Liver (tissue), 9 donors: Measurements from ENCODE around the gene CDK2AP2. TPM values are rescaled to one million over a fixed set of nuclear protein-coding genes. Genes with fewer than 3 reads are reported as not detected.

Experiments
- DNase-seq: peaks from one replicate; pipeline ENCODE4 v3.0.0-alpha.2; 2017; ENCODE audit warnings: low spot score
- H3K27ac ChIP-seq, 2 donors: one replicate each; pipeline ENCODE4 v1.7.0; 2013; ENCODE audit warnings: inconsistent platforms in 2 of 2, low read length in 2 of 2, control low read depth in 1 of 2, low read depth in 1 of 2, mild to moderate bottlenecking in 1 of 2
- H3K27me3 ChIP-seq, 4 donors: one replicate each; pipeline versions ENCODE4 v1.6.1 to v1.7.0; 2013; ENCODE audit warnings: low read length in 3 of 4, inconsistent platforms in 1 of 4, mild to moderate bottlenecking in 1 of 4, moderate library complexity in 1 of 4; ENCODE audit not compliant: control insufficient read depth in 4 of 4, insufficient read depth in 4 of 4
- H3K36me3 ChIP-seq, 4 donors: one replicate each; pipeline versions ENCODE4 v1.6.1 to v1.7.0; 2013; ENCODE audit warnings: low read length in 3 of 4, mild to moderate bottlenecking in 3 of 4, low read depth in 1 of 4, moderate library complexity in 1 of 4; ENCODE audit not compliant: control insufficient read depth in 4 of 4, insufficient read depth in 3 of 4
- H3K4me1 ChIP-seq, 4 donors: one replicate each; pipeline versions ENCODE4 v1.6.1 to v1.7.0; 2013; ENCODE audit warnings: low read length in 3 of 4, mild to moderate bottlenecking in 3 of 4, moderate library complexity in 1 of 4; ENCODE audit not compliant: control insufficient read depth in 4 of 4, insufficient read depth in 4 of 4
- H3K4me3 ChIP-seq, 3 donors: one replicate each; pipeline versions ENCODE4 v1.6.1 to v1.7.0; 2013; ENCODE audit warnings: low read length in 3 of 3, control low read depth in 1 of 3, low read depth in 1 of 3, mild to moderate bottlenecking in 1 of 3
- H3K9ac ChIP-seq, 2 donors: one replicate each; pipeline ENCODE4 v1.7.0; 2013; ENCODE audit warnings: low read length in 2 of 2, mild to moderate bottlenecking in 2 of 2, moderate library complexity in 2 of 2, control low read depth in 1 of 2, low read depth in 1 of 2
- H3K9me3 ChIP-seq, 4 donors: one replicate each; pipeline versions ENCODE4 v1.6.1 to v1.7.0; 2013; ENCODE audit warnings: low read length in 3 of 4; ENCODE audit not compliant: control insufficient read depth in 4 of 4
- EGR1 ChIP-seq, 2 donors: IDR thresholded peaks; 2 replicates each; pipeline ENCODE4 v1.6.1; 2016 to 2018; ENCODE audit warnings: antibody characterized with exemption in 2 of 2, low read depth in 2 of 2
- FOXA1 ChIP-seq: IDR thresholded peaks from 2 replicates; pipeline ENCODE4 v1.6.1; 2016; ENCODE audit warnings: antibody characterized with exemption
- FOXA2 ChIP-seq: IDR thresholded peaks from 2 replicates; pipeline ENCODE4 v1.6.1; 2016; ENCODE audit warnings: antibody characterized with exemption
- GABPA ChIP-seq, 2 donors: IDR thresholded peaks in 1 of 2; conservative IDR thresholded peaks in 1 of 2; 2 replicates each; pipeline ENCODE4 v1.6.1; 2016; ENCODE audit warnings: antibody characterized with exemption in 2 of 2, mild to moderate bottlenecking in 1 of 2, moderate library complexity in 1 of 2
- HNF4A ChIP-seq, 2 donors: conservative IDR thresholded peaks; 2 replicates each; pipeline ENCODE4 v1.6.1; 2016; ENCODE audit warnings: antibody characterized with exemption in 2 of 2, mild to moderate bottlenecking in 2 of 2
- HNF4G ChIP-seq: IDR thresholded peaks from 2 replicates; pipeline ENCODE4 v1.6.1; 2016; ENCODE audit warnings: antibody characterized with exemption
- JUND ChIP-seq, 2 donors: IDR thresholded peaks; 2 replicates each; pipeline ENCODE4 v1.6.1; 2016; ENCODE audit warnings: antibody characterized with exemption in 2 of 2
- NR2F2 ChIP-seq: IDR thresholded peaks from 2 replicates; pipeline ENCODE4 v1.6.1; 2016; ENCODE audit warnings: antibody characterized with exemption
- RAD21 ChIP-seq, 2 donors: IDR thresholded peaks; 2 replicates each; pipeline ENCODE4 v1.6.1; 2016; ENCODE audit warnings: antibody characterized with exemption in 2 of 2, mild to moderate bottlenecking in 2 of 2
- RXRA ChIP-seq, 2 donors: IDR thresholded peaks; 2 replicates each; pipeline ENCODE4 v1.6.1; 2017 to 2018; ENCODE audit warnings: antibody characterized with exemption in 2 of 2, mild to moderate bottlenecking in 1 of 2
- TAF1 ChIP-seq: conservative IDR thresholded peaks from 2 replicates; pipeline ENCODE4 v1.6.1; 2016; ENCODE audit warnings: antibody characterized with exemption, mild to moderate bottlenecking
- YY1 ChIP-seq: IDR thresholded peaks from 2 replicates; pipeline ENCODE4 v1.6.1; 2016; ENCODE audit warnings: antibody characterized with exemption, mild to moderate bottlenecking
- WGBS: extraction: QIAGEN DNeasy Blood & Tissue Kit; methylation state at CpG from one replicate; pipeline ENCODE4 v1.1.7; 2013; 5-methylcytosine and 5-hydroxymethylcytosine counted together
- polyA plus RNA-seq, 2 donors: library from polyadenylated mRNA; stranded (reverse) in 1 of 2; unstranded in 1 of 2; fragments of 200-250 nt in 1 of 2; fragments of >200 nt in 1 of 2; fragmentation: Nextera tagmentation in 1 of 2; extraction: Ambion mirVana in 1 of 2; gene quantifications; one replicate each; pipeline versions ENCODE4 v1.2.1 to v1.2.3, GENCODE V29; 2013 to 2015
- total RNA-seq, 2 donors: library from RNA; depleted of rRNA; stranded (reverse); fragments of >200 nt; gene quantifications; one replicate each; pipeline ENCODE4 v1.2.3, GENCODE V29; 2014
- TF ChIP-seq, protein P1 (sequence below): fragments of 150-350 bp; IDR thresholded peaks from 2 replicates; pipeline ENCODE4 v1.5.1; 2017; ENCODE audit warnings: improper control_type of control experiment, low read depth, low read length; ENCODE audit not compliant: missing input control
- TF ChIP-seq, protein P2 (sequence below): IDR thresholded peaks from 2 replicates; pipeline ENCODE4 v1.6.1; 2016; ENCODE audit warnings: antibody characterized with exemption, mild to moderate bottlenecking
- TF ChIP-seq, protein P3 (sequence below): IDR thresholded peaks from 2 replicates; pipeline ENCODE4 v1.6.1; 2016; ENCODE audit warnings: antibody characterized with exemption
- TF ChIP-seq, protein P4 (sequence below): IDR thresholded peaks from 2 replicates; pipeline ENCODE4 v1.6.1; 2016; ENCODE audit warnings: antibody characterized with exemption
- TF ChIP-seq, protein P5 (sequence below): IDR thresholded peaks from 2 replicates; pipeline ENCODE4 v1.6.1; 2016; ENCODE audit warnings: antibody characterized with exemption
- donor health status: healthy.
- donor health status: healthy.
- donor health status: healthy.
- donor health status: healthy.
- donor health status: healthy.

Gene CDK2AP2
- total and polyA plus RNA-seq, 4 donors = 14.1 to 126 (median 56.6) TPM

DNA sequence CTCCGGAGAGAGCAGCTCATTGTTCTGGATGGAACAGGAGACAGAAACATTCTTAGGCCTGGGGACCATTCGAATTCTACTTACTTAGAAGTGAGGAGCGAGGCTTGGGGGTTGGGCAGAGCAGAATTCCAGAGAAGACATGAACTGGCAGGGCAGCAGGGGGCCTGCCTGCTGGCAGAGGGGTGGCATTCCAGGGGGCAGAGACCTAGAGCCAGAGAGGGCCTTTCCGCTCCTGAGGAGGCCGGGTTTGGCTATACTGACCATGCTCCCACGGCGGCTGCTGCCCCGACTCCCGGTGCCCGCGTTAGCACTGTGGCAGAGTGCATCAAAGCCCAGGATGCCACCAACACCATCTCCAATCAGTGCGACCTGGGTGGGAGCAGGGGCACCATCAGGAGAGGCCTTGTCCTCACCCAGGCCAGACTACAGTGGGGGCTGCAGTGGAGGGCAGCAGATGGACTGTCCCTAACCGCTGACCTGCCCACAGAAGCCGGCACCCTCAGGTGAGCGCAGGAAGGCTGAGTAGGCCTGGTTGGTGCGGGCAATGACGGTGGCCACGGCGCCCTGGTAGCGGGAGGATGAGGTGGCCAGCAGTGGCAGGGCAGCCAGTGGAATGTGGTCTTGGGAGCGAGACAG is 10.2 kb downstream of the CDK2AP2 start:
- no peaks in the 10 kb centered on the region for H3K9me3 ChIP-seq
- WGBS = 96% methylated on average over 21 of the region's 21 CpGs
- H3K27ac ChIP-seq = no peak overlapping the region
- DNase-seq = no peak
- no peak overlapping the region for H3K9ac ChIP-seq
- TF ChIP-seq TAF1 = no peak
- TF ChIP-seq, protein P1, sequence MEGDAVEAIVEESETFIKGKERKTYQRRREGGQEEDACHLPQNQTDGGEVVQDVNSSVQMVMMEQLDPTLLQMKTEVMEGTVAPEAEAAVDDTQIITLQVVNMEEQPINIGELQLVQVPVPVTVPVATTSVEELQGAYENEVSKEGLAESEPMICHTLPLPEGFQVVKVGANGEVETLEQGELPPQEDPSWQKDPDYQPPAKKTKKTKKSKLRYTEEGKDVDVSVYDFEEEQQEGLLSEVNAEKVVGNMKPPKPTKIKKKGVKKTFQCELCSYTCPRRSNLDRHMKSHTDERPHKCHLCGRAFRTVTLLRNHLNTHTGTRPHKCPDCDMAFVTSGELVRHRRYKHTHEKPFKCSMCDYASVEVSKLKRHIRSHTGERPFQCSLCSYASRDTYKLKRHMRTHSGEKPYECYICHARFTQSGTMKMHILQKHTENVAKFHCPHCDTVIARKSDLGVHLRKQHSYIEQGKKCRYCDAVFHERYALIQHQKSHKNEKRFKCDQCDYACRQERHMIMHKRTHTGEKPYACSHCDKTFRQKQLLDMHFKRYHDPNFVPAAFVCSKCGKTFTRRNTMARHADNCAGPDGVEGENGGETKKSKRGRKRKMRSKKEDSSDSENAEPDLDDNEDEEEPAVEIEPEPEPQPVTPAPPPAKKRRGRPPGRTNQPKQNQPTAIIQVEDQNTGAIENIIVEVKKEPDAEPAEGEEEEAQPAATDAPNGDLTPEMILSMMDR = no peak
- TF ChIP-seq, protein P2, sequence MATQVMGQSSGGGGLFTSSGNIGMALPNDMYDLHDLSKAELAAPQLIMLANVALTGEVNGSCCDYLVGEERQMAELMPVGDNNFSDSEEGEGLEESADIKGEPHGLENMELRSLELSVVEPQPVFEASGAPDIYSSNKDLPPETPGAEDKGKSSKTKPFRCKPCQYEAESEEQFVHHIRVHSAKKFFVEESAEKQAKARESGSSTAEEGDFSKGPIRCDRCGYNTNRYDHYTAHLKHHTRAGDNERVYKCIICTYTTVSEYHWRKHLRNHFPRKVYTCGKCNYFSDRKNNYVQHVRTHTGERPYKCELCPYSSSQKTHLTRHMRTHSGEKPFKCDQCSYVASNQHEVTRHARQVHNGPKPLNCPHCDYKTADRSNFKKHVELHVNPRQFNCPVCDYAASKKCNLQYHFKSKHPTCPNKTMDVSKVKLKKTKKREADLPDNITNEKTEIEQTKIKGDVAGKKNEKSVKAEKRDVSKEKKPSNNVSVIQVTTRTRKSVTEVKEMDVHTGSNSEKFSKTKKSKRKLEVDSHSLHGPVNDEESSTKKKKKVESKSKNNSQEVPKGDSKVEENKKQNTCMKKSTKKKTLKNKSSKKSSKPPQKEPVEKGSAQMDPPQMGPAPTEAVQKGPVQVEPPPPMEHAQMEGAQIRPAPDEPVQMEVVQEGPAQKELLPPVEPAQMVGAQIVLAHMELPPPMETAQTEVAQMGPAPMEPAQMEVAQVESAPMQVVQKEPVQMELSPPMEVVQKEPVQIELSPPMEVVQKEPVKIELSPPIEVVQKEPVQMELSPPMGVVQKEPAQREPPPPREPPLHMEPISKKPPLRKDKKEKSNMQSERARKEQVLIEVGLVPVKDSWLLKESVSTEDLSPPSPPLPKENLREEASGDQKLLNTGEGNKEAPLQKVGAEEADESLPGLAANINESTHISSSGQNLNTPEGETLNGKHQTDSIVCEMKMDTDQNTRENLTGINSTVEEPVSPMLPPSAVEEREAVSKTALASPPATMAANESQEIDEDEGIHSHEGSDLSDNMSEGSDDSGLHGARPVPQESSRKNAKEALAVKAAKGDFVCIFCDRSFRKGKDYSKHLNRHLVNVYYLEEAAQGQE = no peak
- no peak for TF ChIP-seq RAD21 (IDR thresholded peaks at IDR 0.05)
- no peak for TF ChIP-seq YY1
- TF ChIP-seq JUND (IDR thresholded peaks at IDR 0.05) = no peak
- TF ChIP-seq EGR1 (IDR thresholded peaks at IDR 0.05; ENCODE audit: low read depth in 2 of 2) = no peak
- TF ChIP-seq, protein P3, sequence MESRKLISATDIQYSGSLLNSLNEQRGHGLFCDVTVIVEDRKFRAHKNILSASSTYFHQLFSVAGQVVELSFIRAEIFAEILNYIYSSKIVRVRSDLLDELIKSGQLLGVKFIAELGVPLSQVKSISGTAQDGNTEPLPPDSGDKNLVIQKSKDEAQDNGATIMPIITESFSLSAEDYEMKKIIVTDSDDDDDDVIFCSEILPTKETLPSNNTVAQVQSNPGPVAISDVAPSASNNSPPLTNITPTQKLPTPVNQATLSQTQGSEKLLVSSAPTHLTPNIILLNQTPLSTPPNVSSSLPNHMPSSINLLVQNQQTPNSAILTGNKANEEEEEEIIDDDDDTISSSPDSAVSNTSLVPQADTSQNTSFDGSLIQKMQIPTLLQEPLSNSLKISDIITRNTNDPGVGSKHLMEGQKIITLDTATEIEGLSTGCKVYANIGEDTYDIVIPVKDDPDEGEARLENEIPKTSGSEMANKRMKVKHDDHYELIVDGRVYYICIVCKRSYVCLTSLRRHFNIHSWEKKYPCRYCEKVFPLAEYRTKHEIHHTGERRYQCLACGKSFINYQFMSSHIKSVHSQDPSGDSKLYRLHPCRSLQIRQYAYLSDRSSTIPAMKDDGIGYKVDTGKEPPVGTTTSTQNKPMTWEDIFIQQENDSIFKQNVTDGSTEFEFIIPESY = no peak
- TF ChIP-seq, protein P4, sequence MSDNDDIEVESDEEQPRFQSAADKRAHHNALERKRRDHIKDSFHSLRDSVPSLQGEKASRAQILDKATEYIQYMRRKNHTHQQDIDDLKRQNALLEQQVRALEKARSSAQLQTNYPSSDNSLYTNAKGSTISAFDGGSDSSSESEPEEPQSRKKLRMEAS = no peak
- TF ChIP-seq GABPA (IDR thresholded peaks at IDR 0.05 in 1 of 2, conservative IDR thresholded peaks at IDR 0.05 in 1 of 2) = no peak
- no peak for TF ChIP-seq NR2F2
- no peak for TF ChIP-seq FOXA1
- TF ChIP-seq HNF4G = no peak
- TF ChIP-seq RXRA (IDR thresholded peaks at IDR 0.05) = no peak
- TF ChIP-seq, protein P5, sequence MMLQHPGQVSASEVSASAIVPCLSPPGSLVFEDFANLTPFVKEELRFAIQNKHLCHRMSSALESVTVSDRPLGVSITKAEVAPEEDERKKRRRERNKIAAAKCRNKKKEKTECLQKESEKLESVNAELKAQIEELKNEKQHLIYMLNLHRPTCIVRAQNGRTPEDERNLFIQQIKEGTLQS = no peak
- peaks cover 0 to 18% (median 6%) of the 10 kb centered on the region in 4 donors for H3K36me3 ChIP-seq
- H3K27me3 ChIP-seq = no peaks in the 10 kb centered on the region
- H3K4me3 ChIP-seq = no peak overlapping the region
- no peaks in the 10 kb centered on the region for H3K4me1 ChIP-seq

DNA sequence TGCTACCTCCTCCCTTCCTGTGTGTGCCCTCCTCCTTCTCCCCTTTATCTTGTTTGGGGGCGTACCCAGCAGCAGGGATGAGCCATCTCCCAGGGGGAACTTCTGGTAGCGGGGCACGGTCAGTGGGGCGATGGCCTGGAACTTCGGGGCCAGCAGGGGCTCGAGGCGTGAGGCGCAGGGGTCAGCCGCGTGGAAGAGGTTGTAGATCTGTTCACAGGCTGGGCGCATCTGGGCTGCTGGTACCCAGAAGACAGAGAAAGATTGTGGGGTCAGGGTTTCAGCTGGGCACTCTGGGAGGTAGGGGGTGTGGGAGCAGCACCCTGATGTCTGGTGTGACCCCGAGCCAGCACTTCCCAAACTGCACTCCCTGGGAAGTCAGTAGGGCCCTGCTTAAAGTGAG is 11.8 kb downstream of the CDK2AP2 start:
- Histone ChIP-seq H3K27ac (no peak overlapping the region), H3K4me1 (no peaks in the 10 kb centered on the region), H3K4me3 (no peak overlapping the region), H3K27me3 (no peaks in the 10 kb centered on the region), H3K9me3 (no peaks in the 10 kb centered on the region), H3K36me3 (peaks cover 1 to 30% (median 6%) of the 10 kb centered on the region in 4 donors), H3K9ac (no peak overlapping the region)
- no peak for DNase-seq
- 93% methylated on average over 12 of the region's 12 CpGs for WGBS
- no peak for TF ChIP-seq JUND (IDR thresholded peaks at IDR 0.05)
- no peak for TF ChIP-seq FOXA2
- no peak for TF ChIP-seq RAD21 (IDR thresholded peaks at IDR 0.05)
- TF ChIP-seq TAF1 = no peak
- TF ChIP-seq, protein P3 = no peak
- no peak for TF ChIP-seq GABPA (IDR thresholded peaks at IDR 0.05 in 1 of 2, conservative IDR thresholded peaks at IDR 0.05 in 1 of 2)
- no peak for TF ChIP-seq YY1
- TF ChIP-seq RXRA (IDR thresholded peaks at IDR 0.05) = no peak
- TF ChIP-seq, protein P4 = no peak
- TF ChIP-seq FOXA1 = no peak
- TF ChIP-seq HNF4A (conservative IDR thresholded peaks at IDR 0.05) = no peak
- TF ChIP-seq HNF4G = no peak
- no peak for TF ChIP-seq NR2F2
- no peak for TF ChIP-seq EGR1 (IDR thresholded peaks at IDR 0.05; ENCODE audit: low read depth in 2 of 2)
